ENCODE measurements around the gene CDKN2B-AS1. TPM values are rescaled to one million over a fixed set of nuclear protein-coding genes. Genes with fewer than 3 reads are reported as not detected.

CDKN2B-AS1 gene
- total RNA-seq, 4 donors from 2014 or later, result 0.38 to 0.56 TPM; not detected in 2

- no peak overlapping the region for H3K27ac ChIP-seq
- no peaks in the 10 kb centered on the region for H3K36me3 ChIP-seq
- no peaks in the 10 kb centered on the region for H3K4me1 ChIP-seq
- H3K27me3 ChIP-seq, result no peaks in the 10 kb centered on the region
- intact Hi-C loops (cut with DNase I), result no loop called here
- TF ChIP-seq CTCF (IDR thresholded peaks at IDR 0.05), result no peak
- TF ChIP-seq POLR2A (IDR thresholded peaks at IDR 0.05), result no peak
- DNase-seq, result no peak
- 34 to 85% methylated on average over 1 of the region's 1 CpG for WGBS, 2 donors
- no peak overlapping the region for H3K4me3 ChIP-seq (replicated peaks in 1 of 3)
- no peaks in the 10 kb centered on the region for H3K9me3 ChIP-seq
Observed at GRCh38 chr9:22143799-22144625, 149.4 kb downstream of the CDKN2B-AS1 start.

- Histone ChIP-seq H3K36me3 (no peaks in the 10 kb centered on the region), H3K27ac (no peak overlapping the region), H3K9me3 (no peaks in the 10 kb centered on the region), H3K4me1 (no peaks in the 10 kb centered on the region), H3K27me3 (no peaks in the 10 kb centered on the region), H3K4me3 (replicated peaks in 1 of 3) (no peak overlapping the region)
- intact Hi-C loops (cut with DNase I), result no loop called here
- 81 to 89% methylated on average over 3 of the region's 3 CpGs for WGBS, 2 donors
- no peak for TF ChIP-seq CTCF (IDR thresholded peaks at IDR 0.05)
- no peak for TF ChIP-seq POLR2A (IDR thresholded peaks at IDR 0.05)
- no peak for DNase-seq
Observed at GRCh38 chr9:22146604-22147003, 152.0 kb downstream of the CDKN2B-AS1 start.

GRCh38 chr9:22147813-22148527 lies 153.4 kb downstream of the CDKN2B-AS1 start:
- DNase-seq, result no peak
- Histone ChIP-seq H3K27me3 (no peaks in the 10 kb centered on the region), H3K36me3 (no peaks in the 10 kb centered on the region), H3K4me1 (no peaks in the 10 kb centered on the region), H3K4me3 (replicated peaks in 1 of 3) (no peak overlapping the region), H3K9me3 (no peaks in the 10 kb centered on the region), H3K27ac (no peak overlapping the region)
- TF ChIP-seq POLR2A (IDR thresholded peaks at IDR 0.05), result no peak
- no peak for TF ChIP-seq CTCF (IDR thresholded peaks at IDR 0.05)
- 83 to 88% methylated on average over 8 of the region's 8 CpGs for WGBS, 2 donors
- intact Hi-C loops (cut with DNase I), result no loop called here

- H3K4me3 ChIP-seq (replicated peaks in 1 of 3), result no peak overlapping the region
- no peak for TF ChIP-seq POLR2A (IDR thresholded peaks at IDR 0.05)
- TF ChIP-seq CTCF (IDR thresholded peaks at IDR 0.05), result no peak
- H3K9me3 ChIP-seq, result no peaks in the 10 kb centered on the region
- no peaks in the 10 kb centered on the region for H3K27me3 ChIP-seq
- DNase-seq, result no peak
- intact Hi-C loops (cut with DNase I), result no loop called here
- no peak overlapping the region for H3K27ac ChIP-seq
- no peaks in the 10 kb centered on the region for H3K4me1 ChIP-seq
- no peaks in the 10 kb centered on the region for H3K36me3 ChIP-seq
Observed at GRCh38 chr9:22148528-22148875, 153.9 kb downstream of the CDKN2B-AS1 start.
